Stimulated activated effector memory CD8-positive, alpha-beta T cell treated with anti-CD3 and anti-CD28 coated beads, Interleukin-12 subunit alpha, Interleukin-12 subunit beta, amount 100 ng/mL, for 72 hours (primary cell): ENCODE results near the gene FRMD4A.

Source experiments
- ATAC-seq: fragments of 150-1000 bp; cut with Tn5 transposase; 2 replicates; pipeline ENCODE4 v1.10.0; 2021
- DNase-seq, 2 donors: peaks; one replicate each; pipeline ENCODE4 v3.0.0; 2021 to 2022; ENCODE audit warnings: low spot score in 2 of 2
- H3K27ac Mint-ChIP-seq: one replicate; pipeline ENCODE4 v1.8.0; 2022; ENCODE audit warnings: mild to moderate bottlenecking, mixed read lengths
- H3K36me3 Mint-ChIP-seq: one replicate; pipeline ENCODE4 v1.8.0; 2022; ENCODE audit warnings: mild to moderate bottlenecking, mixed read lengths
- H3K4me1 Mint-ChIP-seq: one replicate; pipeline ENCODE4 v1.8.0; 2022; ENCODE audit warnings: mixed read lengths
- H3K4me3 Mint-ChIP-seq: one replicate; pipeline ENCODE4 v1.8.0; 2022; ENCODE audit warnings: mild to moderate bottlenecking, mixed read lengths
- H3K9me3 Mint-ChIP-seq: one replicate; pipeline ENCODE4 v1.8.0; 2022; ENCODE audit warnings: mixed read lengths

Gene FRMD4A

DNA sequence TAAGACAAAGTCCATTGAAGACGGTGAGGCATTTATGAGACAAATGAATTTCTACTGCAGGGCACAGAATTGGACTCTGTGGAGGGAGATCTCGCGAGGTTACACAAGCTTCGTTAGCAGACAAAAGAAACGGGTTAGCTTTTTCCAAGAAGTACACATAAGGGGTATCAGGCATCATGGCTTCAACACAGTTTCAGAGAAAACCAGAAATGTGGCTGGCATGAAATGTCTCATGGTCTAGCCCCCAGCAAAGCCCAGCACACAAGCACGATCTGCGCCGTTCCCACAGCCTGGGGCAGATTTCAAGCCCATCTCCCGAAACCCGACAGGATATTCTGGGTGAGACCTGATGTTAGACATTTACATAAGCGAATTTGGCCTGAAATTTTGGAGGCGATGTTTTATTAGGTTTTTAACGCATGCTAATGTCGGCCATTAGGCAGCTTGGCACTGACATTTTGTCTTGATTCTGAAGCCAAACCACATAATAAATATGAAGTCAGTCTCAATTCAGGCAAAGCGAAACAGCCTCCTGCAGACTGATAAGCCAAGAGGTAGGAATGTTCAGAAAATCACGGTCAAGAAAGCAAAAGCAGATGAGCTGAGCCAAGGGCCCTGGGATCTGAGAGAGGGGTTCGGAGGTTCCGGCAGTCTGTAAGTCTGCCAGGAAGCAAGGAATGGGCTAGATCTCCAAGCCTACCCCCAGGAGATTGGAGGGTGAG is 503.5 kb downstream of the FRMD4A start:
- H3K4me1 Mint-ChIP-seq, result no peaks in the 10 kb centered on the region
- DNase-seq, result no peak
- H3K4me3 Mint-ChIP-seq, result no peak overlapping the region
- no peaks in the 10 kb centered on the region for H3K36me3 Mint-ChIP-seq
- H3K27ac Mint-ChIP-seq, result no peak overlapping the region
- no peaks in the 10 kb centered on the region for H3K9me3 Mint-ChIP-seq
- no peak for ATAC-seq

DNA sequence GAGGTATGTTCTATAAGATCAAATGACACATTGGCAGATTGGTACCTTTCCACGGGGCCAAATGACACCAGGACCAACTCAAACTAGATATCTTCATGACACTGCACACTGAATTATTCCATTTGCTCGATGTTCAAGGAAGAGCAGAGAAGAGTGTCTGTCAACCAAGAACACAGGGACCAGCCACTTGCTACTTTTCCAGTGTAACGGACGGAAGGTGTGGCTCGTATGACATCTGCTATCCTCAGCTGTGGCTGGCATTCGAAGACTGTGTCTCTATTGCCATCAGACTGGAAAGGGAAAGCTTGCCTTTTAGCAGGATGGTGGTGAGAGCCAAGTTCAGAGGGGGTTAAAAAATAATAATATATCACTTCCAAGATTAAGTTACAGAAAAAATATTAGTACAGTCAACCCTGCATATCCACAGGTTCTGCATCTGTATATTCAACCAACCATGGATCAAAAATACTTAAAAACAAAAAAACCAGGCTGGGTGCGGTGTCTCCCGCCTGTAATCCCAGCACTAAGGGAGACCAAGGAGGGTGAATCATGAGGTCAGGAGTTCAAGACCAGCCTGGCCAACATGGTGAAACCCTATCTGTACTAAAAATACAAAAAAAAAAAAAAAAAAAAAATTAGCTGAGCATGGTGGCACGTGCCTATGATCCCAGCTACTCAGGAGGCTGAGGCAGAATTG is 506.9 kb downstream of the FRMD4A start:
- no peak for ATAC-seq
- Mint-ChIP-seq H3K36me3 (no peaks in the 10 kb centered on the region), H3K27ac (no peak overlapping the region), H3K4me3 (no peak overlapping the region), H3K4me1 (peaks cover 15% of the 10 kb centered on the region), H3K9me3 (no peaks in the 10 kb centered on the region)
- DNase-seq, result no peak

DNA sequence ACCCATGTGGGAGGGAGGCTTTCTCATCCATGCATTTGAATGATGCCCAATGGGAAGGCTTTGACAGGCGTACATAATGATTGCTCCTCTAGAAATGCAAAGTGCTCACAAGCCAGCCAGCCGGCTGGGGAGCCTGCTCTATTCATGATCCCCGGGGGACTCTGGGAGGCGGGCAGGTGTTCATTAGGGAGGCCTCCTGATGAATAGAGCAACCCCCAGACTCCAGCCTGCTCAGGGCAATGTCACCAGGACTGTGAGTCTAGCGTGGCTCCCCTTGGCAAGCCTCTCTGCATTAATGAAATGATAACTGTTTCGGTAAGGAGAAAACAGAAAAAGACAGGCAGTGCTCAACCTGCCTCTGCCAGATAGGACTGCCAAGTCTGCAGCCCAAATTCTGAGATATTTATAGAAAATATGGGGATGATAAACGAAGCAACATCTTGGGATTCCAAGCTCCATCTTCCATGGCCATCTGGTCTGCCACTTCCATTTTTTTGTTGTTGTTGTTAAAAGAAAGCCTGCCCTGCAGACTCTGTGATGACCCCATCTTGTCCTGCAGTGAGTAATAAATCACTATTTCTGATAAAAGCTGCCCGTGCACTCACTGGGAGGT is 507.5 kb downstream of the FRMD4A start:
- peaks cover 15% of the 10 kb centered on the region for H3K4me1 Mint-ChIP-seq
- DNase-seq (no peak), ATAC-seq (no peak)
- no peaks in the 10 kb centered on the region for H3K36me3 Mint-ChIP-seq
- H3K27ac Mint-ChIP-seq, result no peak overlapping the region
- H3K4me3 Mint-ChIP-seq, result no peak overlapping the region
- H3K9me3 Mint-ChIP-seq, result no peaks in the 10 kb centered on the region

DNA sequence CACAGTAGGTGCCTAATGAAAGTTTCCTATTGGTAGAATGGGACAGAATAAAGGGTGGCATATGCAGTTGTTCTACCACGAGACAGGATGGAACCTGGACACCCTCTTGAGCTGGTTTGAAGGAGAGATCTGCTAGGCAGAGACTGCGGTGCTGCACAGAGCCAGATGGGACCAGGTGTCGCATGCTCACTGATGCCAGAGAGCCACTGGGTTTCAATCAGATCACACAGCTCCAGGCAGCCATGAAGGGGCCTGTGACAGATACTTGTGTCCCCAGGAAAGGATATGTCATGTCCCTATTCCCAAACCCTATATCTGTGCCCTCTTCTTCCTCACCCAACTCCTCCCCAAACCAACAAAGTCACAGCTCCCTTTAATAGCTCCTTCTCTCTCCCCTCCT is 508.2 kb downstream of the FRMD4A start:
- no peaks in the 10 kb centered on the region for H3K9me3 Mint-ChIP-seq
- H3K36me3 Mint-ChIP-seq, result no peaks in the 10 kb centered on the region
- H3K27ac Mint-ChIP-seq, result no peak overlapping the region
- peaks cover 15% of the 10 kb centered on the region for H3K4me1 Mint-ChIP-seq
- H3K4me3 Mint-ChIP-seq, result no peak overlapping the region
- DNase-seq (no peak), ATAC-seq (no peak)

DNA sequence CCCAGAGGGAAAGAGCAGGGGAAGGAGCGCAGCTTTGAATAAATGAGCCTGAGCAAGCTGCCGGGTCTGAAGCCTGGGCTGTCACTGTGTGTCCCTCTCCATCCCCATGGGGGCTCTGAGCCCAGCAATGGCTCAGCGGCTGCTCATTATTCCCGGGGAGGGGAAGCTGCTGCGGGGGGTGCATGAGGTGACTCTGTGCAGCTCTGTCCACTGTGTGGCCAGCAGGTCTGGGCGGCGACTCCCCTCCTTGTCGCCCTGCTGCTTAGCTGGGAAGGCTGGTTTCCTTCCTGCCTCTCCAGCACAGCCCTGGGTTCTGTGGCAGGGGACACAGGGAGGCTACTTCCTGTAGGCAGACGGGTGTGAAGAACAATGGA is 509.8 kb downstream of the FRMD4A start:
- no peak overlapping the region for H3K27ac Mint-ChIP-seq
- no peaks in the 10 kb centered on the region for H3K9me3 Mint-ChIP-seq
- H3K36me3 Mint-ChIP-seq, result no peaks in the 10 kb centered on the region
- ATAC-seq (no peak), DNase-seq (no peak)
- H3K4me3 Mint-ChIP-seq, result no peak overlapping the region
- H3K4me1 Mint-ChIP-seq, result peaks cover 15% of the 10 kb centered on the region

DNA sequence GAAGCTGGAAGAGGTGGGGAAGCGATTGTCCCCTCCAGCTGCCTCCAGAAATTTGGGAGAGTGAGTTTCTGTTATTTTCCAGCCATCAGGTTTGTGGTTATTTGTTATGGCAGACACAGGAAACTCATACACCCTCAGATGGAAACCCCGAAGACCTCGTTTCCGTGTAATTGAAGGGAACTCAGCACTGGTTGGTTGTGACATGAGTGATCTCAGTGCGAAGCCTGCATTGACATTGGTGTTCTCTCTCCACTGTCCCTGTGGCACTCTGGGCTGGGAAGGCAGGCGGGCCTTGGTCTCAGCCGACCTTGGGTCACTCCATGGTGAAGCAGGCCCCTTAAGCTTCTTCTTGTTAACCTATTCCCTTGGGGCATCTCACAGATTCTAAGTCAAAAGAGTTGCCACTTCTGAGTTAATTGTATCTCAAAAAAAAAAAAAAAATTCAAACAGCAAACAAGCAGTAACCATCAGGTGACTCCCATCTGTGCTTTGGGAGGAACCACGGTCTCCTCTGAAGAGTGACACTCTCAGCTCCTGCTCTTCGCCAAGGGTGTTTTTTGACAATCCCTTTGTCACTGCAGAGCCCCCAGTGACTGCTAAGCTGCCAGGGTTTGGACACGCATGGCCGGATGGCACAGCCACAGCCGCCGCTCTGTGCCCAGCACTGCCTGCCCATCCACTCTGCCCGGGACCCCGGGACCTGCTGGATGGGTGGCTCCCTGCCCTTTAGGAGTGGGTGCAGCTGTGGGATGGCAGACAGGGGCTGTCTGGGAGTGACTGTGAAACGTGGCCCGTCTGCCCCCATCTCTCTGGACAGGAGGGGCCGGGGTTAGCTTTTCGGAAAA is 510.4 kb downstream of the FRMD4A start:
- DNase-seq (no peak), ATAC-seq (peak; percentile 55)
- Mint-ChIP-seq H3K4me1 (peaks cover 15% of the 10 kb centered on the region), H3K27ac (peak overlapping the region; percentile 50), H3K36me3 (no peaks in the 10 kb centered on the region), H3K4me3 (no peak overlapping the region), H3K9me3 (no peaks in the 10 kb centered on the region)

DNA sequence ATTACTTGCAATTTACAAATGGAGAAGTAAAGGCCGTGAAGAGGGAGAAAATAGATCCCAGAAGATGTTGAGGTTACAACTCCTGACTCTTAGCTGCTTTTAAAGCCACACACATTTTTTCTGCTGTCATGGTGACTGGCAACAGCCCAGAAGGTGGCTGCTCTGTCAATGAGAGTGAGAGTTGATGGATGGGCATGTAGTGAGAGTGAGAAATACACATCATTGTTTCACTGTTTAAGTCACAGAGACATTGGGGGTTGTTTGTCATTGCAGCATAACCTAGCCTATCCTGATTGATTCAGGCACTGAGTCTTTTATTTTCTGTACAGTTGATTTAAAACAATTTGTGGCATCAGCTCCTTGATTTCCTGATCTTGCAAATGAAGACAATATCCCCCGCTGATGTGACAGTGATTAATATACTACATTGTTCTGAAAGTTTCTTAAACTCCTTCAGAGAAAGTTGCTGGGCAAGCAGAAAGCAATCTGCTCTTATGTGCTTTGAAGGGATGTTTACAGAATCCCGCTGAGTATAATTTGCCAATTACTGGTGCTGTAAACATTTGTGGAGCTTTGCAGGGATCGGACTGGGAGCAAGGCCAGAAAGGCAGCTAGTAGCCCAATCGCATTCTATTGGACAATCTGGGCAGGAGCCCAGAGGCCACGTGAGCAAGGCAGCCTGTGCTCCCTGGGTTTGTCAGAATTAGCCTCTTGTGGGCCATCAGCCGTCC is 514.4 kb downstream of the FRMD4A start:
- H3K4me3 Mint-ChIP-seq, result no peak overlapping the region
- DNase-seq (no peak), ATAC-seq (peak; percentile 32)
- H3K9me3 Mint-ChIP-seq, result no peaks in the 10 kb centered on the region
- peaks cover 15% of the 10 kb centered on the region for H3K4me1 Mint-ChIP-seq
- H3K27ac Mint-ChIP-seq, result no peak overlapping the region
- no peaks in the 10 kb centered on the region for H3K36me3 Mint-ChIP-seq

DNA sequence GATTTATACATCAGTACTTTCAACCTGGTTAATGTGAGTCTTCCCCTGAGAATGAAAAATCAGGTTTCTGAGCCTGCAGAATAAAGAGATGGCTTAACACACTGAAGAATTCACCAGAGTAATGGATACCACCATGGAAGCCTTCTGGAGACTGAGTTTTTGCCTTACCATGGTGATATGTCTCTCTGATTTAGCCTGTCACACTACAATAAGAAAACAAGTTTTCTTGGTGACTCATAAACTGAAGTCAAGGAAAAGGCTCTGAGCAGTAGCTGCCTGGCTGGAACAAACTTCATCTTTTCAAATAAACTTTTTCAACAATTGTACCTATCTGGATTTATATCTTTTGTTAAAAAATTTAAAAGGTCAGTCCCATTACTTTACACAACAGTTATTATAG is 515.0 kb downstream of the FRMD4A start:
- Mint-ChIP-seq H3K36me3 (no peaks in the 10 kb centered on the region), H3K27ac (no peak overlapping the region), H3K4me1 (peaks cover 15% of the 10 kb centered on the region), H3K4me3 (no peak overlapping the region), H3K9me3 (no peaks in the 10 kb centered on the region)
- no peak for ATAC-seq
- no peak for DNase-seq

DNA sequence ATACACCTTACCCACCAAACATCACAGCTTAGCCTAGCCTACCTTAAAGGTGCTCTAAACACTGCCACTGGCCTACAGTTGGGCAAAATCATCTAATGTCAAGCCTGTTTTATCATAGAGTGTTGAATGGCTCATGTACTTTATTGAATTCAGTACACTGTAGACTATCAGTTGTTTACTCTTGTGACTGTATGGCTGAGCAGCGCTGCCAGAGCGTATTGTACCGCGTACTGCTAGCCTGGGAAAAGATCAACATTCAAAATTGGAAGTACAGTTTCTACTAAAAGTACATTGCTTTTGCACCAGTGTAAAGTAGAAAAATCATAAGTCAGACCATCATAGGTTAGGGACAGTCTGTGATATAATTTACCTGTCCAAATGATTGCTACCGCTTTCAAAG is 517.2 kb downstream of the FRMD4A start:
- Mint-ChIP-seq H3K27ac (no peak overlapping the region), H3K4me1 (no peaks in the 10 kb centered on the region), H3K36me3 (no peaks in the 10 kb centered on the region), H3K9me3 (no peaks in the 10 kb centered on the region), H3K4me3 (no peak overlapping the region)
- DNase-seq, result no peak
- no peak for ATAC-seq

DNA sequence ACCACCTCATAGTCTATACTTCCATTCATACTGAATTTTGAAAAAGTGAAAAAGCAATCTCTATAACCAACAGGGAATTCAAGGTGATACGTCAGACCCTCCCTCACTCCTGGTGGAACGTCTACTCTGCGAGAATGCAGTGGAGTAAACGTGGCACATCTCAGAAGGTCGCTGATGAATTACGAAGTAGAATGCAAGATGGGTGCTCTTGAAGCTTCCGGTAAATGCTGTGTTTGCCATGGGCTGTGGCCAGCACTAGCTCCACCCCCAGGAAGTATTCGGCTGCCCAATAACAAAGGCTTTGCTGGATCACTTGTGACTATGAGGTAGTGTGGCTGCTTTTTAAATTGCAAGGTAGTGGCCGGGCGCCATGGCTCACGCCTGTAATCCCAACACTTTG is 517.9 kb downstream of the FRMD4A start:
- H3K9me3 Mint-ChIP-seq, result no peaks in the 10 kb centered on the region
- no peak overlapping the region for H3K27ac Mint-ChIP-seq
- H3K4me1 Mint-ChIP-seq, result no peaks in the 10 kb centered on the region
- no peak for DNase-seq
- no peak overlapping the region for H3K4me3 Mint-ChIP-seq
- no peak for ATAC-seq
- no peaks in the 10 kb centered on the region for H3K36me3 Mint-ChIP-seq

DNA sequence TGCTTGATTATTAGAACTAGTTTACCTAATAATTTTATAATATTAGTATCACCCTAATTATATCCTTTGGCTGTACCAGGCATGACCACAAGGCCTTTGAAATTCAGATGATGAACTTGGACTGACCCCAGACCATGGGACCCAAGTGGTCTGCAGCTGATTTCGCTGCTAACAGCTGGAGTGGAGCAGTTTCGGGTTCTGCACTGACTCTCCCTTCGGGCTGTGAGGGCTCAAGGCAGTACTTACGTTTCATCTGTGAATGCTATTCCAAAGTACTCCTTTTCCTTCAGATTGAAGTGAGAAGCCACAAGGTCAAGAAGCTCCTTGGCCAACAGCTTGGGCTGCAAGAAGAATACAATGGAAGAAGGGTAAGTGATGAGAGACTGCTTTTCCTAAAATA is 520.2 kb downstream of the FRMD4A start:
- Mint-ChIP-seq H3K27ac (no peak overlapping the region), H3K4me1 (no peaks in the 10 kb centered on the region), H3K4me3 (no peak overlapping the region), H3K36me3 (no peaks in the 10 kb centered on the region), H3K9me3 (no peaks in the 10 kb centered on the region)
- ATAC-seq (no peak), DNase-seq (no peak)

DNA sequence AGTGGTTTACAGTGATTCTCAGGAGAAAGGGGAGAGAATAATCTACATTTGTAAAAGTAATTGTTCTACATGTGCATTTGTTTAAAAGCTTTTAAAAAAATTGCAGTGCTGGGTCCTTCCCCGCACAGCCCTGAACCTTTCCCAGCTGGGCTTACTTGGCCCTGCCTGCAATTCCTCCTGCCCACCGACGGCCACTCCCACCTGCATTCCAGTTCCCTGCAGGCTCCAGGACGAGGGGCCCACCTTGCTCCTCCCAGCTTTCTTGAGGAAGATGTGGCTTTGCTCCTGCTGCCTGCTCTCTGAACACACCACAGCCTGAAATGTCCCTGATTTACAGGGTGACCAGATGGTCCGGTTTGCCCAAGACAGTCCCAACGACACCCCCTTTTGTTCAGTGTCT is 521.3 kb downstream of the FRMD4A start:
- no peak for ATAC-seq
- Mint-ChIP-seq H3K9me3 (no peaks in the 10 kb centered on the region), H3K4me3 (no peak overlapping the region), H3K4me1 (no peaks in the 10 kb centered on the region), H3K27ac (no peak overlapping the region), H3K36me3 (no peaks in the 10 kb centered on the region)
- DNase-seq, result no peak

DNA sequence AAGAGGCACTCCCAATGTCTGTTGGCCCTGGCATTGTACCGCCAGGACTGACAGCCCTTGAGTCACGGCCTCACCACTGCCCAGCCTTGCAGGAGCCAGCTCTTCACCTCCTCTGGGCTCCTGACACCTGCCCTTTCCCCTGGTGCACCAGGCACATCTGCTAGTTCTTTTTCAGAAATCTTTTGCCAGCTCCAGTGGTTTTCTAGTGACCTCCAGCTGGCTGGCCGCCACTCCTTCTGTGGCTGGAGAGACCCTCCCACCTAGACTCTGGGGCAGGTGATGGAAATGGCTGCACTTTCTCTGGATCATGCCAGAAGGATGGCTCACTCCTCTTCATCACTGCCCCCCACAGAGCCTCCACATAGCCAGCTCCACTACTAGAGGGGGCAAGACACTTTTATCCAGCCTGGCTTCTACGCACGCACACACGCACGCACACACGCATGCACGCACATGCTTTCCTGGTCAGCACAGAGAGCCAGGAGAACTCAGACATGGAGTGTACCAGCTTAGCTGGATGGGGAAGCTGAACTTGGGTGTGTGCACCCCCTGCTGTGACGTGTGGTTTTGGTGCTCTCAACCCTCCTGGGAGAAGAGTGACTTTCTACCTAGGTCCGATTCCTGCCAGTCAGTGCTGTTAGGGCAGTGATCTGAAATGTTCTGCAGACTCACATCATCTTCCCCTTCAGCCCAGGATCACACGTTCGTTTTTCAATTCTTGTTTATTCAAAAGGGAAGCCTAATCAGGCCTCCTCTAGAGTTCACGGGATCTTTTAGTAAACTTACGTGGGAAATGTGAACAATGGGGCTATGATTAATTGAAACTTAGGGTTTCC is 522.0 kb downstream of the FRMD4A start:
- ATAC-seq (no peak), DNase-seq (no peak)
- Mint-ChIP-seq H3K4me1 (no peaks in the 10 kb centered on the region), H3K4me3 (no peak overlapping the region), H3K9me3 (no peaks in the 10 kb centered on the region), H3K27ac (no peak overlapping the region), H3K36me3 (no peaks in the 10 kb centered on the region)

DNA sequence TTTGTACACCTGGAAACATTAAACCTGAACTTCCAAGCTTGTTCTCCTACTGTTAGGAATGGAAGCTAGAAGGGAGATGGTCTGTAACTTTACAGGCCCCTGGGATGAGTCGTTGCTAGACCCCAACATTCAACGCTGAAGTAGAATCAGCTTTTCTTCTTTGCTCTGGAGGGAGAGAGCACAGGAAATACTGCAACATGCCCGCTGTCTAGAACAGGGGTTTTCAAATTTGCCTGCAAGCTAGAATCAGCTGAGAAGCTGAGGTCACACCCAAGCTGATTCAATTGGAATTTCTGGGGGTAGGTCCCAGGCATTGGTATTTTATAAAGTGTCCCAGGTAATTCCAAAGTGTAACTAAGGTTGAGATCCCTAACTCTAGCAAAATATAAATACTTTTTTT is 524.3 kb downstream of the FRMD4A start:
- no peak overlapping the region for H3K4me3 Mint-ChIP-seq
- H3K9me3 Mint-ChIP-seq, result no peaks in the 10 kb centered on the region
- H3K27ac Mint-ChIP-seq, result no peak overlapping the region
- H3K4me1 Mint-ChIP-seq, result no peaks in the 10 kb centered on the region
- ATAC-seq, result no peak
- no peaks in the 10 kb centered on the region for H3K36me3 Mint-ChIP-seq
- no peak for DNase-seq
